ENCODE data around the gene ATP2A3. TPM values are rescaled to one million over a fixed set of nuclear protein-coding genes. Genes with fewer than 3 reads are reported as not detected.

ATP2A3 gene
- total RNA-seq, 1 donor from 2014 or later, result 1.5 TPM

DNA sequence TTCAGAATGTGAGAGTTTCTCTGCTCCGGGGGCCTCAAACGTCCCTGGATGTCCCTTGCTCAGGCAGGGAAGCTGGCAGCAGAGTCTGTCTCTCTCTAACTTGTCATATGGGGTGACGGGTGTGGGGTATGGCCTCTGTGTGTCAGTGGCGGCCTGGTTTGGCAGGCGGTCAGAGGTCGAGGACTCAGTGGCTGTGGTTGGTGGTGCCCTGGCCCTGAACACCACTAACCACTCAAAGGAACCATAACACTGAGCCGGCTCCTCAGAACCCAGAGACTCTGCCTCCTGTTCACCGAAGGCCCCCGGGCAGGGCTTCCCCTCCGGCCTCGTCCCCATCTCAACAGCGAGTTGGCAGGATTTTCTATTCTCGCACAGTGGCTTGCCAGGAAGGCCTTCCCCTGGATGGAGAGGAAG is 48.6 kb downstream of the ATP2A3 start:
- no peak overlapping the region for H3K4me3 ChIP-seq (ENCODE audit: insufficient read depth, low read depth, low read length)
- H3K27ac Mint-ChIP-seq (ENCODE audit: unreplicated experiment), result no peak overlapping the region
- no peaks in the 10 kb centered on the region for H3K36me3 Mint-ChIP-seq (ENCODE audit: low read depth, unreplicated experiment)
- no peaks in the 10 kb centered on the region for H3K9me3 ChIP-seq (ENCODE audit: insufficient read depth, low read depth, low read length)
- H3K4me3 Mint-ChIP-seq (ENCODE audit: unreplicated experiment), result no peak overlapping the region
- DNase-seq (ENCODE audit: low read depth) (no peak), FAIRE-seq (no peak)
- H2AFZ ChIP-seq (ENCODE audit: low read depth, low read length), result no peak overlapping the region
- H3K4me1 ChIP-seq (ENCODE audit: insufficient read depth, low read length), result no peaks in the 10 kb centered on the region
- no peaks in the 10 kb centered on the region for H3K79me2 ChIP-seq (ENCODE audit: insufficient read depth, low read length)
- H3K27me3 ChIP-seq (ENCODE audit: insufficient read depth, low read length), result no peaks in the 10 kb centered on the region
- H3K27ac ChIP-seq (ENCODE audit: low read depth, low read length), result no peak overlapping the region
- H3K4me2 ChIP-seq (ENCODE audit: low read length), result no peak overlapping the region
- H3K36me3 ChIP-seq (ENCODE audit: insufficient read depth, low read length), result no peaks in the 10 kb centered on the region
- H4K20me1 ChIP-seq (ENCODE audit: insufficient read depth, low read length), result no peaks in the 10 kb centered on the region
- no peaks in the 10 kb centered on the region for H3K9me3 Mint-ChIP-seq (ENCODE audit: unreplicated experiment)
- no peaks in the 10 kb centered on the region for H3K4me1 Mint-ChIP-seq (ENCODE audit: low read depth, unreplicated experiment)
- TF ChIP-seq CTCF (IDR thresholded peaks at IDR 0.05; ENCODE audit: insufficient read depth, low read depth, low read length), result no peak
- TF ChIP-seq EZH2 (IDR thresholded peaks at IDR 0.05; ENCODE audit: insufficient read depth, low read length), result no peak
- H3K27me3 Mint-ChIP-seq (ENCODE audit: low read depth, unreplicated experiment), result peaks cover 32% of the 10 kb centered on the region
- no peak overlapping the region for H3K9ac ChIP-seq (ENCODE audit: low read length)

DNA sequence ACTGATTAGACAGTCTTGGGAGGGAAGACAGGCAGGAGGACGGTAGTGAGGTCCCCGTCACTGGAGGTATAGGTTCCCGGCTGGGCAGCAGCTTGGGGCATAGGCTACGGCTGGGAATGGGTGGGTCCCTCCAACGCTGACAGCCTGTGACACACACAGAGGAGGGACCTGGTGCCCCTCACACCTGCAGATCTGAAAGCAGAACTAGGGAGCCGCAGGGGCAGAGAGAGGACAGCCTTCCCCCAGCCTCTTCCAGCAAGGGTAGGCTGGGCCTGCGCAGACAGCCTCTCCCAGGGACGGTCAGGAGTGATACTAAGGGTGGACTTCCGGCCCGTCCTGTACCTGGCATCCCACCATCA is 49.9 kb downstream of the ATP2A3 start:
- H3K4me3 ChIP-seq (ENCODE audit: insufficient read depth, low read depth, low read length), result no peak overlapping the region
- H3K27me3 Mint-ChIP-seq (ENCODE audit: low read depth, unreplicated experiment), result peaks cover 33% of the 10 kb centered on the region
- H3K27ac ChIP-seq (ENCODE audit: low read depth, low read length), result no peak overlapping the region
- H4K20me1 ChIP-seq (ENCODE audit: insufficient read depth, low read length), result no peaks in the 10 kb centered on the region
- H3K4me3 Mint-ChIP-seq (ENCODE audit: unreplicated experiment), result no peak overlapping the region
- H3K36me3 ChIP-seq (ENCODE audit: insufficient read depth, low read length), result no peaks in the 10 kb centered on the region
- no peak for FAIRE-seq
- no peaks in the 10 kb centered on the region for H3K9me3 Mint-ChIP-seq (ENCODE audit: unreplicated experiment)
- TF ChIP-seq EZH2 (IDR thresholded peaks at IDR 0.05; ENCODE audit: insufficient read depth, low read length) (no peak), CTCF (IDR thresholded peaks at IDR 0.05; ENCODE audit: insufficient read depth, low read depth, low read length) (no peak)
- no peaks in the 10 kb centered on the region for H3K4me1 Mint-ChIP-seq (ENCODE audit: low read depth, unreplicated experiment)
- H3K4me2 ChIP-seq (ENCODE audit: low read length), result no peak overlapping the region
- no peak overlapping the region for H3K9ac ChIP-seq (ENCODE audit: low read length)
- no peaks in the 10 kb centered on the region for H3K9me3 ChIP-seq (ENCODE audit: insufficient read depth, low read depth, low read length)
- H3K36me3 Mint-ChIP-seq (ENCODE audit: low read depth, unreplicated experiment), result no peaks in the 10 kb centered on the region
- H3K79me2 ChIP-seq (ENCODE audit: insufficient read depth, low read length), result no peaks in the 10 kb centered on the region
- no peak for DNase-seq (ENCODE audit: low read depth)
- H3K4me1 ChIP-seq (ENCODE audit: insufficient read depth, low read length), result no peaks in the 10 kb centered on the region
- no peak overlapping the region for H3K27ac Mint-ChIP-seq (ENCODE audit: unreplicated experiment)
- peak overlapping the region; percentile 60 for H2AFZ ChIP-seq (ENCODE audit: low read depth, low read length)
- H3K27me3 ChIP-seq (ENCODE audit: insufficient read depth, low read length), result no peaks in the 10 kb centered on the region

GRCh38 chr17:3913531-3914311 is 50.5 kb downstream of the ATP2A3 start:
- Mint-ChIP-seq H3K36me3 (ENCODE audit: low read depth, unreplicated experiment) (no peaks in the 10 kb centered on the region), H3K27ac (ENCODE audit: unreplicated experiment) (no peak overlapping the region), H3K27me3 (ENCODE audit: low read depth, unreplicated experiment) (peaks cover 33% of the 10 kb centered on the region), H3K4me3 (ENCODE audit: unreplicated experiment) (no peak overlapping the region), H3K4me1 (ENCODE audit: low read depth, unreplicated experiment) (no peaks in the 10 kb centered on the region), H3K9me3 (ENCODE audit: unreplicated experiment) (no peaks in the 10 kb centered on the region)
- no peak overlapping the region for H3K27ac ChIP-seq (ENCODE audit: low read depth, low read length)
- no peaks in the 10 kb centered on the region for H3K4me1 ChIP-seq (ENCODE audit: insufficient read depth, low read length)
- peak overlapping the region; percentile 12 for H3K9ac ChIP-seq (ENCODE audit: low read length)
- DNase-seq (ENCODE audit: low read depth) (peak; percentile 41), FAIRE-seq (no peak)
- no peak overlapping the region for H3K4me3 ChIP-seq (ENCODE audit: insufficient read depth, low read depth, low read length)
- no peaks in the 10 kb centered on the region for H3K79me2 ChIP-seq (ENCODE audit: insufficient read depth, low read length)
- no peak overlapping the region for H3K4me2 ChIP-seq (ENCODE audit: low read length)
- H3K27me3 ChIP-seq (ENCODE audit: insufficient read depth, low read length), result no peaks in the 10 kb centered on the region
- H4K20me1 ChIP-seq (ENCODE audit: insufficient read depth, low read length), result no peaks in the 10 kb centered on the region
- H2AFZ ChIP-seq (ENCODE audit: low read depth, low read length), result peak overlapping the region; percentile 60
- TF ChIP-seq EZH2 (IDR thresholded peaks at IDR 0.05; ENCODE audit: insufficient read depth, low read length) (no peak), CTCF (IDR thresholded peaks at IDR 0.05; ENCODE audit: insufficient read depth, low read depth, low read length) (peak; percentile 97)
- no peaks in the 10 kb centered on the region for H3K9me3 ChIP-seq (ENCODE audit: insufficient read depth, low read depth, low read length)
- no peaks in the 10 kb centered on the region for H3K36me3 ChIP-seq (ENCODE audit: insufficient read depth, low read length)

All from astrocyte (in vitro differentiated cells and primary cell).